Natural killer cell (primary cell): ENCODE results near the gene NGFR. TPM values are rescaled to one million over a fixed set of nuclear protein-coding genes. Genes with fewer than 3 reads are reported as not detected.

ENCODE experiments used
- ATAC-seq, 3 donors: fragments of 150-1000 bp in 2 of 3; fragments of 200-7000 bp in 1 of 3; cut with Tn5 transposase; 1 replicate in 1 of 3; 2 replicates in 2 of 3; pipeline ENCODE4 v1.10.0; 2021; ENCODE audit warnings: mild to moderate bottlenecking in 2 of 3, moderate library complexity in 2 of 3
- DNase-seq, 2 donors: peaks; one replicate each; pipeline versions ENCODE4 v3.0.0 to v3.0.0-alpha.2; 2013 to 2021; ENCODE audit warnings: mixed read lengths in 1 of 2
- H3K27ac ChIP-seq: one replicate; pipeline ENCODE4 v1.5.1; 2013; ENCODE audit warnings: mild to moderate bottlenecking, low read length
- H3K27me3 ChIP-seq: one replicate; pipeline ENCODE4 v1.6.1; 2013; ENCODE audit warnings: low read length; ENCODE audit not compliant: control insufficient read depth, insufficient read depth
- H3K36me3 ChIP-seq: one replicate; pipeline ENCODE4 v1.6.1; 2013; ENCODE audit warnings: low read length; ENCODE audit not compliant: control insufficient read depth, insufficient read depth
- H3K4me1 ChIP-seq: one replicate; pipeline ENCODE4 v1.6.1; 2013; ENCODE audit warnings: low read length; ENCODE audit not compliant: control insufficient read depth, insufficient read depth
- H3K4me3 ChIP-seq: one replicate; pipeline ENCODE4 v1.5.1; 2013; ENCODE audit warnings: low read length
- H3K9me3 ChIP-seq: one replicate; pipeline ENCODE4 v1.6.1; 2013; ENCODE audit warnings: low read length; ENCODE audit not compliant: control insufficient read depth, insufficient read depth
- H3K27ac Mint-ChIP-seq, 2 donors: one replicate each; pipeline ENCODE4 v1.8.0; 2022; ENCODE audit warnings: mild to moderate bottlenecking in 2 of 2, mixed read lengths in 2 of 2, moderate library complexity in 1 of 2
- H3K27me3 Mint-ChIP-seq, 2 donors: one replicate each; pipeline ENCODE4 v1.8.0; 2022; ENCODE audit warnings: low read depth in 2 of 2, mixed read lengths in 2 of 2
- H3K36me3 Mint-ChIP-seq: one replicate; pipeline ENCODE4 v1.8.0; 2022; ENCODE audit warnings: mixed read lengths
- H3K4me1 Mint-ChIP-seq, 2 donors: one replicate each; pipeline ENCODE4 v1.8.0; 2022; ENCODE audit warnings: mixed read lengths in 2 of 2
- H3K4me3 Mint-ChIP-seq: one replicate; pipeline ENCODE4 v1.8.0; 2022; ENCODE audit warnings: mild to moderate bottlenecking, moderate library complexity, mixed read lengths
- H3K9me3 Mint-ChIP-seq, 2 donors: one replicate each; pipeline ENCODE4 v1.8.0; 2022; ENCODE audit warnings: mixed read lengths in 2 of 2
- WGBS: methylation state at CpG from one replicate; pipeline ENCODE4 v1.1.7; 2013; ENCODE audit warnings: missing lambda C conversion rate; ENCODE audit not compliant: insufficient coverage; 5-methylcytosine and 5-hydroxymethylcytosine counted together
- intact Hi-C: fragments of 100-400 bp; cut with micrococcal nuclease; formaldehyde crosslinking; loops from one replicate; pipeline ENCODE4 v1.14.2; 2022
- total RNA-seq, 4 donors: library from RNA; stranded (reverse); fragments of 120-200 nt in 1 of 4; gene quantifications; one replicate each; pipeline versions ENCODE4 v1.2.3 to v1.2.4, GENCODE V29; 2013 to 2022
- TF ChIP-seq, protein P1 (sequence below): fragments of 200-600 bp; IDR thresholded peaks from one replicate; pipeline ENCODE4 v1.8.0; 2022; ENCODE audit warnings: antibody characterized with exemption

The NGFR gene
- total RNA-seq, 3 donors from 2014 or later (not counting 1 experiment from before 2014, with no cell fraction given) = 0.91 to 1.8 (median 1.2) TPM

- ATAC-seq (no peak), DNase-seq (no peak)
- H3K9me3 Mint-ChIP-seq = no peaks in the 10 kb centered on the region
- Histone ChIP-seq H3K27me3 (no peaks in the 10 kb centered on the region), H3K4me1 (peaks cover 17% of the 10 kb centered on the region), H3K36me3 (no peaks in the 10 kb centered on the region), H3K4me3 (no peak overlapping the region), H3K27ac (no peak overlapping the region), H3K9me3 (no peaks in the 10 kb centered on the region)
- intact Hi-C loops = no loop called here
- peaks cover 6 to 27% of the 10 kb centered on the region in 2 donors for H3K4me1 Mint-ChIP-seq
- peaks cover 0 to 5% of the 10 kb centered on the region in 2 donors for H3K27me3 Mint-ChIP-seq
- no peak overlapping the region for H3K27ac Mint-ChIP-seq
- H3K36me3 Mint-ChIP-seq = no peaks in the 10 kb centered on the region
- no peak overlapping the region for H3K4me3 Mint-ChIP-seq
- TF ChIP-seq, protein P1, sequence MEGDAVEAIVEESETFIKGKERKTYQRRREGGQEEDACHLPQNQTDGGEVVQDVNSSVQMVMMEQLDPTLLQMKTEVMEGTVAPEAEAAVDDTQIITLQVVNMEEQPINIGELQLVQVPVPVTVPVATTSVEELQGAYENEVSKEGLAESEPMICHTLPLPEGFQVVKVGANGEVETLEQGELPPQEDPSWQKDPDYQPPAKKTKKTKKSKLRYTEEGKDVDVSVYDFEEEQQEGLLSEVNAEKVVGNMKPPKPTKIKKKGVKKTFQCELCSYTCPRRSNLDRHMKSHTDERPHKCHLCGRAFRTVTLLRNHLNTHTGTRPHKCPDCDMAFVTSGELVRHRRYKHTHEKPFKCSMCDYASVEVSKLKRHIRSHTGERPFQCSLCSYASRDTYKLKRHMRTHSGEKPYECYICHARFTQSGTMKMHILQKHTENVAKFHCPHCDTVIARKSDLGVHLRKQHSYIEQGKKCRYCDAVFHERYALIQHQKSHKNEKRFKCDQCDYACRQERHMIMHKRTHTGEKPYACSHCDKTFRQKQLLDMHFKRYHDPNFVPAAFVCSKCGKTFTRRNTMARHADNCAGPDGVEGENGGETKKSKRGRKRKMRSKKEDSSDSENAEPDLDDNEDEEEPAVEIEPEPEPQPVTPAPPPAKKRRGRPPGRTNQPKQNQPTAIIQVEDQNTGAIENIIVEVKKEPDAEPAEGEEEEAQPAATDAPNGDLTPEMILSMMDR = no peak
- 96% methylated on average over 27 of the region's 27 CpGs for WGBS
Observed at GRCh38 chr17:49552070-49552751, 57.1 kb downstream of the NGFR start.

DNA sequence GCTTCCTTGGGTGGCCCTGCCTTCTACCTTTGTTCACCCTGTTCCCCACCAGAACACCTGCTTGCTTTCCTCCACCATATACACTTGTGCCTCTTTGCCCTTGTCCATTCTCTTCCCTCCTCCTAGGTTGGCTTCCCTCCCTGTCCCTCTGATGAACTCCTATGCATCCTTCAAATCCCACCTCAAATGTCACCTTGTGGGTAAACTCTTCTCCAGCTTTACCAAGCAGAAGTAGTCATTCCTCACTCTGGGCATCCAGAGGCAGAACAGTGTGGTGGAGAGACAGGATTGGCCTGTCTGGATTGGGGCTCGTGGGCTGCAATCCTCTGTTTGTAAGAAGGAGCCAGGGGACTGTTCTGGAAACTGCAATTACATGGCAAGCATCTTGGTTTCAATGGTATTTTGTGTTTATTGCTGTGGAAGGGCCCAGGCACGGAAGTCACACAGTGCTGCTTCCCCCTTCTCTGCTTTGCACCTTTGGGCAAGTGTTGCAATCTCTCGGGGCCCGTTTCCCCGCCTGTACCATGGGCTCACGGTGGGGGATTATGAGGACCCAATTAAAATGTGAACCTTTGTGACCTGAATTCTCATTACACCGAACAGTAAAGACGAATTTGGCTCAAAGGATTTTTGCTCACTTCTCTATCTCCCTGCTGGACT is 58.7 kb downstream of the NGFR start:
- Mint-ChIP-seq H3K9me3 (no peaks in the 10 kb centered on the region), H3K27ac (peak overlapping the region; percentile 7 to 42), H3K4me3 (peak overlapping the region; percentile 10), H3K27me3 (peaks cover 0 to 9% of the 10 kb centered on the region in 2 donors), H3K4me1 (peaks cover 6 to 32% of the 10 kb centered on the region in 2 donors), H3K36me3 (no peaks in the 10 kb centered on the region)
- peak in 2 of 3 donors; percentile 32 to 54 for ATAC-seq
- no peak for DNase-seq
- TF ChIP-seq, protein P1 = no peak
- peaks cover 17% of the 10 kb centered on the region for H3K4me1 ChIP-seq
- no peaks in the 10 kb centered on the region for H3K36me3 ChIP-seq
- H3K27me3 ChIP-seq = no peaks in the 10 kb centered on the region
- no peak overlapping the region for H3K27ac ChIP-seq
- H3K4me3 ChIP-seq = no peak overlapping the region
- no peaks in the 10 kb centered on the region for H3K9me3 ChIP-seq
- intact Hi-C loops = no loop called here
- 81% methylated on average over 8 of the region's 8 CpGs for whole genome bisulfite sequencing

DNA sequence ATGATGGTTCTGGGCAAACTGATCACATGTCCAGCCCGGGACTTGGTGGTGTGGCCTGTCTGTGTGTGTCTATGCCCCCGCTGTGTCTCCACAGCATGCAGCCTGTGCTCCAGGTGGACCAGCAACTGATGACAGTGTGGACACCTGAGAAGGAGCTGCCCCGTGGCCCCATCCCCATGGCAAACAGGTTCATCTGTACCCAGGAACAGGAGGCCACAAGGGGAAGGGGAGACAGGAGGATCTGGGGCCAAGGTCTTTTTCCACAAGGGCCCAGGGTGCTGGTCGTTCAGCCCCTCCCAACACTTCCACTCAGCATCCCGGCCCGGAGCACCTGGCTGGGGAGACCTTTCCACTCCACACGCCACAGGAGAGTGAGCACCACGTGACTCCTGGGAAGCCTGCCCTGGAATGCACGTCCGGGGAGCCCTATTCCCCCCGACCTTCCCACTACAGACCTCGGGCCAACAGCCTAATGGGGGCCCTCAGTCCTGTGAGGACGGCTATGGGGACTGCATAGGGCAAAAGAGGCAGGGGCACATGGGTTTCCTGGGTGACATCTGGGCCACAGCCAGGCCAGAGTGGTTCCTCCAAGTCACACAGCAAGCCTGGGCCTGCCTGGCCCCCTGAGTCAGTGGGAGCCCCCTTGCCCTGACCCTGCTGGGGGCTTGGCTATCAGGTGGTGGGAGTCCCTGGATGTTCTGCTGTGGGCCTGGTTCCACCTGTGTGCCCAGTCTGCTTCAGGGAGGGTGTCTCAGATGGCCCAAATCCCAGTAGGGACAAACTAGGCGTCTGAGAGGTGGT is 59.8 kb downstream of the NGFR start:
- no peaks in the 10 kb centered on the region for H3K9me3 Mint-ChIP-seq
- peaks cover 6 to 32% of the 10 kb centered on the region in 2 donors for H3K4me1 Mint-ChIP-seq
- H3K36me3 Mint-ChIP-seq = no peaks in the 10 kb centered on the region
- no peaks in the 10 kb centered on the region for H3K27me3 ChIP-seq
- DNase-seq = no peak
- H3K9me3 ChIP-seq = no peaks in the 10 kb centered on the region
- H3K4me1 ChIP-seq = peaks cover 17% of the 10 kb centered on the region
- no peak overlapping the region for H3K27ac ChIP-seq
- H3K4me3 Mint-ChIP-seq = no peak overlapping the region
- no peaks in the 10 kb centered on the region for H3K36me3 ChIP-seq
- no peak overlapping the region for H3K27ac Mint-ChIP-seq
- no peak overlapping the region for H3K4me3 ChIP-seq
- WGBS = 92% methylated on average over 14 of the region's 14 CpGs
- H3K27me3 Mint-ChIP-seq = peaks cover 0 to 9% of the 10 kb centered on the region in 2 donors
- intact Hi-C loops = loop anchor here (5.0 kb wide), 1 partner anchor 238 kb away; no protein-coding TSS in a partner anchor
- TF ChIP-seq, protein P1 = no peak
- no peak for ATAC-seq
